Activated T-helper 1 cell treated with anti-CD3 and anti-CD28 coated beads, Interleukin-2, amount 50 U/mL, for 16 hours (primary cell): ENCODE data around the gene MLLT3.

Experiments
- DNase-seq, 2 donors: peaks; one replicate each; pipeline ENCODE4 v3.0.0-alpha.2; 2020; ENCODE audit warnings: low read depth in 1 of 2, low spot score in 1 of 2

Gene MLLT3

DNA sequence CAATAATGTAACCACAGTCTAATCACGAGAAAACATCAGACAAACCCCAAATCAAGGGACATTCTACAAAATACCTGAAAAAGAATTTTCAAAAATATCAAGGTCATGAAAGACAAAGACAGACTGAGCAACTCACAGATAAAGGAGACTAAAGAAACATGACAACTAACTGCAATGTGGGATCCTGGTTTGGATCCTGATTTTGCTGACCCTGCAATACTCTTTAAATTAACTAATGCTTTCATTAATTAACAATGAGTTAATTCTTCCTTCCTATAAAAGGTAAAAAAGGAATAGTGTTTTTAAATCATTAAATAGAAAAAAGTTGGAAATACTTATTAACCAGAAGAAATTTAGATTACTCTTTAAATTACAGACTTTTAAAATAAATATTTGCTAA, 103.6 kb downstream of the MLLT3 start:
- DNase-seq, result no peak

DNA sequence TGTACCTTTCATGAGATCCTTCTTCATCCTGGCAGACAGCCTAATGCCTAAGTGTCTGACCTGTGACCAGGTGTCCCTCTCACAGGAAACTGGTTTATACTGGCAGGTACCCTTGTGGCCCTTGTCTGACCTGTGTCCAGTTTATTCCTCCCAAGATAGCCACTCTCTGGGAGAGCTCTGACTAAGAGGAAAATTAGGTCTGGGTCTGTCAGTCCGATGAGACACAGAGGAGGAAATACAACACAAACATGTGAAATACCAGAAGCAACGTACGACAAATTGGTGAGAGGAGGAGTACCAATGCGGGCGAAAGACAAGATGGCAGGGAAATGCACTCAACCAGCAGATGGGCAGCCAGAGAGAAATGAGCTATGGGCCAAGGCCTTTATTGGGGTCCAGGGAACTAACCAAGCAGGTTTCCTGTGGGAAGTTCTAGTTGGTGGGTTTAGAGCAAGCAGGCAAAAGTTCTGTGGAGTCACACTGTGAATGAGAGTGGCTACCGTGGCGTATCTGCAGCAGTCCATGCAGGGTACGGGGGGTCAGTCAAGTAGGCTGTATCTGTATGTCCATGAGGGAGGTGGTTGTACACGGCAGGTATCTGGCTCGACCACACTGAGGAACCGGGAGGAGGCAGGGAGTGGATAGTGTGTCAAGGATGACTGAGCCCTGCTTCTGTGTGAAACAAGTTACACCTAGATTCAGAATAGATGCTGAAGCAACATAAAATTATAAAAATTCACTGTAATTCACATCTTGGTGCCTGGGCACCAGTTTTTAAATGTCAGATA, 109.0 kb downstream of the MLLT3 start:
- DNase-seq, result no peak

DNA sequence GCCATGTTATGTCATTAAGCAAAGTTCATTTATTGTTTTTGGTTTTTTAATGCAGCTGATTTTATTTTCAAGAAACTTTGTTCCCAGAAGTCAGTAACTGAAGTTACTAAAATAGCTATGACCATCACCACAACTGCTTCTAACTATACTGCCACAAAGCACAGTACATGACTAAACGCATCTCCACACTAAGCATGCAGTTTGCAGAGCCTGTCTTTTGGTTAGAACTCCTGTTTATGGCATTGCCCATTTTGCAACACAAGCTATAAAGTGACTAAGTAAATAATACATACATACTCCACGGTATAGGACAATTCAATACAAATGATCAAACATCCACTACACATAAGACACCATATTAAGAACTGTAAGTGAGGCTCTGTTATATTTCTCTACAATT, 109.7 kb downstream of the MLLT3 start:
- DNase-seq, result no peak

DNA sequence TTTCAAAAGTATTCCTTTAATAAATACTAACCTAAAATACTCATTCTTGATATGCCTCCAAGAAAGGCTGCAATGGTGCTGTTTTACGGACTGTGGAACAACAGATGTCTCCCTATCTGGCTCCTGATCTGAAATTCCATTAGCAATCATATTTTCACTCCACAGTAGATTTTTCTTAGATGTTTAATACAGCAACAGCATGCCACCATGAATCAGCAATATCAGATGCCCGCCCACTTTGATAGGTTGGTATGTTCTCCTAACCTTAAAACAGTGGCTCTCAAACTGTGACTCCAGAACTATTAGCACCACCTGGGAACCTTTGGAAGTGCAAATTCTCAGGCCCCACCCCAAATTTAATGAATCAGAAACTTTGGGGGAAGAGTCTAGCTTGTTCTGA, 110.2 kb downstream of the MLLT3 start:
- DNase-seq, result no peak

DNA sequence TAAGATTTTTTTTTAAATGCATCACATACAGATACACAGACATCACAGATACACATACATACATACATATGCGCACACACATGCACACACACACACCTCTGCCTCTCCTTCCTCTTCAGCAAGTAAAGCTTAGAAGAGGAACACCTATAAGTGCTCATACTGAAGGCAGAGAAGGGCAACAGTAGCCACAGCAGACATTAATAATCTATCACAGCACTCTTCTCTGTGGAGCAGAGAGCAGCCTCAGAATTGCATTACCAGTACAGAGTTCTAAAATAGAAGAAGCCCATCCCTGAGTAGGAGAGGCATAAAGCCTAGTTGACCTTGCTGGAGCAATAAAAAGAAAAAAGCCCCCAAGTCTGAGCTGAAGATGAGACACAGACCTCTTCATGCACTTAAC, 110.6 kb downstream of the MLLT3 start:
- no peak for DNase-seq

DNA sequence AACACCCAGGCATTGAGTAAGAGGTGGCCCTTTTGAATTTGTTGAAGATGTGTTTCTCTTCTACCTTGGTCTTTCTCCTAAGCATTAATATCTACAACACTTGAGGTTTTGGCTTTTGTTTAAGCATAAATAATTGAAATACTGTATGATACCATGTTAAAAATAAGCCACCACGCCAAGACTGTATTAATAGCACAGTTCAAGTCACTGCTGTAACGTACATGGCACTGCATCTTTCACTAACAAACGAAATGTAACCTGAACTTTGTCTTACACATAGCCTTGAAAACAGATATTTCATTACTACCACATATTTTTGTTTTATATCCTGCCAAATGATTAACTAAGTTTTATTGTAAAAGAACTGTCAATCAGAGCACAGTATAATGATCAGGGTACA, 112.8 kb downstream of the MLLT3 start:
- DNase-seq, result no peak

DNA sequence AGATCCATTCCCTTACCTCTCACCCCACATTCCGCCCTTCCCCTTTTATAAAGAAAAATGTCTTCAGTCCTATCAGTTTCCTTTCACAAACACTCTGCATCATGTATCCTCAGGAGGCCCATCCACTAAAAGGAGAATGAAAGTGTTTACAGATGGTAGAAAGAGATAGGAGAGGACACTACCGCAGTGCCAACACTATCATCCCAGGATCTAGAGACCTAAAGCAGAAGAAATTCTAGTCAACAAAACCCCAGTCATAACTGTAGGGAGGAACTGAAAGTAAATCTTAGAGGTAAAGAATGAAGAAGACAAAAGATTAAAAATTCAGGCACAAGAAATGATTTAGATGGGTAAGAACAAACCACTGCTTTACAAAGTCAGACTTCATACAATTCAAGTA, 114.1 kb downstream of the MLLT3 start:
- no peak for DNase-seq

DNA sequence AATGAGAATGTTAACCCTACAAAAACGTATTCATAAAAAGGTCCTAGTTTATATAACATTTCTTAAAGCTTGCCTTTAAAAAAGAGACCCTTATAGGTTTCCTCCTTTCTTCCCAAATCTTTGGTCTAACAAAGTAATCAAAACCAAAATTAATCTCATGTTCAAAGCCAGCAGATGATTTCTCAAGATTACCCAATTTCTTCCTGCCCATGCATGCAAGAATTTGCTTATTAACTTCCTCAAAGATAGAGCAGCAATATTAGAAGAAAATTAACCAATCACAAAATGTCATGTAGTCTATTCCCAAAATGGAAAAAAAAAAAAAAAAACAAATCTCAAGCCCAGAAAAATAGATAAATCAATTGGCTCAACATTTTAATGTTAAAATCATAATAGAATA, 114.9 kb downstream of the MLLT3 start:
- DNase-seq, result no peak

DNA sequence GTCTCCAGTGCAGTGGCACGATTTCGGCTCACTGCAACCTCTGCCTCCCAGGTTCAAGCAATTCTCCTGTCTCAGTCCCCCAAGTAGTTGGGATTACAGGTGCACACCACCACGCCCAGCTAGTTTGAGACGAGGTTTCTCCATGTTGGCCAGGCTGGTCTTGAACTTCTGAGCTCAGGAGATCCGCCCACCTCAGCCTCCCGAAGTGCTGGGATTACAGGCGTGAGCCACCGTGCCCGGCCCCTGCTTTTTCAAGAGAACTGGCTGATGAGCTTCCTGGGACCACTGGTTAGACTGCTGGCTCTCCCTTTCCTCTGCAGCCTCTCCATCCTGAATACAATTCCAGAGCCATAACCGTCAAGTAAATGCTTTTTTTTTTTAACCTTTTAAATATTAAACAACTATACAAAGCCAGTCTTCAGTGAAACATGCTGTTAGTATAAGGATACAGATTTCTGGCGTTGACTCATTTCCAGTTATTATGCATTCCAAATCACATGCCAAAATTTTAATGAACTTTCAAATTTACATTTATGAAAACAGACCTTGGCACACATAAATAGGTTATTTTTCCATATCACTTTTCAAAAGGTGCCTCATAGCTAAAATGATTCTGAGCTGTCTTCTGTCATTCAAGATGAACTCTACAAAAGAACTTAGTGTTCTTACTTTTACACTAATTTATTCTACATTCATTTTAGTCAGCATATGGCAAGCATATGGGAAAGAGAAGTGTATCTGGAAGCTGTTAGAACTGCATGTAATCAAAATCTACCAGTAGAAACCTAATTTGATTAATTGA, 116.0 kb downstream of the MLLT3 start:
- DNase-seq, result no peak

DNA sequence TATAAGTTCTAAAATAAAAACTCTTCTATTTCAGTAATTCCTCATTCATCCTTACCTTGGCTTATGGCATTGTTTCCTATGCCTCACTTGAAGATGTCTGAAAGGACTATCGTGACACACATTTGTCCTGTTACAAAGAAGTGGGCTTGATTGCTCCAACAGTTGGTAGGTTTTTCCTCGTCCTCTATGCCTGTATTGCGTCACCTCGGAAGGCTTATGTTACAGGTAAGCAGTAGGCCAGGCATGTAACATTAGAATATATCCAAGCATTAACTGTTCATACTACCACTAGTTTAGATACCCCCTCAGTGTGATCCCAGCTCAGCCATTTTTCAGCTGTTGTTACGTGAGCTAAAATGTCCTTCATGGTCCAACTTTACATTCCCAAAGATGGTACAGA, 116.7 kb downstream of the MLLT3 start:
- DNase-seq, result no peak

DNA sequence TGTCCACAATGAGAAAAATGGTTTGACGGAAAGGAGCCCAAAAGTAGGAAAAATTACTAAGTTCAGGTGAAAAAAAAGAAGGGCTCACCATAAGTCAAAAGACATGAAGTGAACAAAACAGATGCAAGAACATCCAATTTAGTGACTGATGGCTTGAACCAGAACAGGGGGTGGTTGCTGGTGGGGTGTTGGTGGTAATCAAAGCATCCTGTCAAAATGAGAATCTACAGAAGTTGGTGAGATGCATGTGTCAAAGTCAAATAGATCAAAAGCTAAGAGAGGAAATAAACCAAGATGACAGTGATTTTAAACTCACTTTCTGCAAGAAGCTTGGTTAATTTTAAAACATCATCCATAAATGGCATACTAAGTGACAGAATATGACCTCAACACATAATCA, 117.4 kb downstream of the MLLT3 start:
- no peak for DNase-seq

DNA sequence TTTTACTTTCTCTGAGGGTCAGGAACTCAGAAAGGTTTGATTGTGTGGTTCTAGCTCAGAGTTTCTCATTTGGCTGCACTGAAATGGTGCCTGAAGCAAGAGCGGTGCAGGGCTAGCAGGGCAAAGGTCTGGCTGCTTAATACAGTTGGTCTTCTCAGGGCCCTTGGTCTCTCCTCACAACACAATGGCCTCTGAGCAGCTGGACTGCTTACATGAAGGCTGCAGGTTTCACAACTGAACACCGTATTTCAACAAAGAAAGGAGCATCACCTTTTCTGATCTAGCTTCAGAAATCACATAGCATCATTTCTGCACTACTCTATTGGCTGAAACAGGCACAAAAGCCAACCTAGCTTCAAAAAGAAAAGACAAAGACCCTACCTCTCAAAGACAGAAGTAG, 122.2 kb downstream of the MLLT3 start:
- no peak for DNase-seq

DNA sequence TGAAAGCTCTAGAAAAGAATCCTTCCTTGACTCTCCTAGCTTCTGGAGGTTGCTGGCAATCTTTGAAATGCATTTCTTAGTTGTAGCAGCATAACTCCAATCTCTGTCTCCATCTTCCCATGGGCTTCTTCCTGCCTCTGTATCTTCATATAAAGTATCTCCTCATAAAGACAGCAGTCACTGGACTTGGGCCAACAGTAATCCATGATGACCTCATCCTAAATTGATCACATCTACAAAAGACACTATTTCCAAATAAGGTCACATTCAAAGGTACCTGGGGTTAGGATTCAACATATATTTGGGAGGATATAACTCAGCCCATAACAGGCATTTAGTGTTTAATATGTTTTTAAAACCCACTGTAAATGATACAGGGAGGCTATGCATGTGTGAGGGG, 123.3 kb downstream of the MLLT3 start:
- no peak for DNase-seq

DNA sequence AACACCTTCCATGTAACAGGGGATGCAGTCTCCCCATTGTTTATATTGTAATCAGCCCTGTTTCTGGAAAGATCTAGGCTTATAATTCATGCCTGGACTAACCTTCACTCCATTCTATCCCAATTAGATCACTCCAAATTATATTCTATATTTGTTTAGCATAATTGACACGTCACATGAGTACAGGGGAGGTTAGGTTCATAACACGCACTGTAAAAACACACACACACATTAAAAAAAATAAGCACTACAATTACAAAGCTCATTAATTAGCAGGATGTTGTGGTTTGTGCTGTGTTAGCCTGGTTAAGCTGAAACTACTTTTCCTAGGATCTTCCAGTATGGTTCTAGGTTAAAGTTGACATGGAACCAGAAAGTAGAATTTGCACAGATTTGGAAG, 126.0 kb downstream of the MLLT3 start:
- no peak for DNase-seq

DNA sequence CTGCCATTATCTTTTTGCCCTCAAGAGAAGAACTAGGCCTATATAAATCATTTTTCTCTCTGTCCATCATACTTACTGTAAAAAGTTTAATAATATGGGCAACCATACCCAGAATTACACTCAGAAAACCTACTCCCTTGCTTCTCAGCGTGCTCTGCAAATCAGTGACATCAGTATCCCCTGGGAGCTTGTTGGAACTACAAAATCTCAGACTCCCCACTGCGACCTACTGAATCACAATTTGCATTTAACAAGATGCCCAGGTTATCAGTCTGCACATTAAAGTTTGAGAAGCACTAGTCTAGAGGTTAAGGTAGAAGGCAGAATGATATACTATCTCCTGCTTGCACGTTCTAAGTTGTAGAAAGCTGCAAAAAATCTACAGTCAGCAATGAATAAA, 127.2 kb downstream of the MLLT3 start:
- no peak for DNase-seq

DNA sequence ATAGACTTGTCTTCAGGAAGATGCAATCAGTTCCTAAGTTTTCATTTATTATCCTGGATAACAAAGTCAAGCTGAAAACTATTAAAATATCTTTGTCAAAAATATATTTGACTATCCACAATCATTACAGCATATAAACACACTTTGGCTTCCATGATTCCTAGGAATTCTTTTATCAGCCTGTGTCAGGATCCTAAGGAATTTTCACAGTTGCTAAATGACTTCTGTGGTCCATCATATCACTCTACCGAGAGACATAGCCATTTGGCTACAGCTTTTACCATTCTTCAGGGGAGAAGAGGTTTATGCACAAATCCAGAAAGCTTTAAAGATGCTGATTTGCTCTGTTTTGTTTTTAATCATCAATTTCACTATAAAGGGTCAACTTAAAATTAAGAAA, 128.3 kb downstream of the MLLT3 start:
- no peak for DNase-seq

DNA sequence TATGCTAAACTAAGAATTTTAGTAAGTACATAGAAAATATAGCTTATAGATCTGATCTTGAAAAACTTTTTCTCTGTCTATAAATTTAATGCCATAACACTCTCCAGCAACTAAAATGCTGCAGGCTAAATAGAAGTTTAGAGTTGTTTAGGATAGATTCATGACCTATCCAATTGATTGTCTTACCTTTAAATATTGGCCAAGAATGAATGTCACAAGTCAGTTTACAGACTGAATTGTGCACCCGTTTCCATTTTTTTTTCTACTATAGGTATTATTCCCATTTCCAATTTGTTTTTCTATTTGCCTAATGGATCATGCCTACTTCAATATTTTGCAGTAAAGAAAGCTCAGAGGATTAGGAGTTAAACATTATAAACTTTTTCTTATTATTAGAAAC, 129.5 kb downstream of the MLLT3 start:
- no peak for DNase-seq

DNA sequence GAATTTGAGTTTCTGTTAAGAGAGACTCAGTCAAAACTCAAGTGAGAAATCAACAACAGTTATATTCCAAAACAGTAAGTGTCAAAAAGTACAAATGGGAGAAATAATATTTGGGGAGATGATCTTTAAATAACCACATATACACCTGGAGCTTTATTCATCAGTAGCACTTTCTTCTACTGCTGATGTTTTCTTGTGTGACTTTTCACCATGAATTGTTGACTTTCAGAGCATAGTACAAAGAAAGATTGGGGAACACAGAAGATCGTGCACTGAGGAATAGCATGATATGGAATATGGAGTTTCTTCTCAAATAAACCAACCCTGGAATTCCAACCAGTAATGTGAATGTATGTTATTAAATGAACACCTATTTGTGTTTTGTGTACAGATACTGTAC, 130.7 kb downstream of the MLLT3 start:
- no peak for DNase-seq

DNA sequence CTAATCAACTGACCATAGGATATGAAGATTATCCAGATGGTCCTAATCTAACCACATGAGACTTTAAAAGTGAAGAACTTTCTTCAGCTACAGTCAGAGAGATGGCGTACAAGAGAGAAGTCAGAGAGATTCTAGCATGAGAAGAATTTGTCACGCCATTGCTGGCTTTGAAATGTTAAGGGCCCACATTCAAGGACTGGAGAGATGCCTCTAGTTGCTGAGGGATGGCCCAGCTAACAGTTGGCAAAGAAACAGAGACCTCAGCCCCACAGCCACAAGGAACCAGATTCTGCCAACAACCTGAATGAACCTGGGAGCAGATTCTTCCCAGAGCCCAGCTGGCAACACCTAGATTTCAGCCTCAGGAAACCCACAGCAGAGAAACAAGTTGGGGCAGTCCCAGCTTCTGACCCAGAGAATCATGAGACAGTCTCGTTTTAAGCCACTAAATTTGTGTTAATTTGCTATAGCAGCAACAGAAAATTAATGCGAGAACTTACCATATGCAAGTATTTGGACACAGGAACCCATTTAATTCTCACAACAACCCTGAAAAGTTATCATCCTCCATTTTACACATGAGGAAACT, 132.0 kb downstream of the MLLT3 start:
- no peak for DNase-seq

DNA sequence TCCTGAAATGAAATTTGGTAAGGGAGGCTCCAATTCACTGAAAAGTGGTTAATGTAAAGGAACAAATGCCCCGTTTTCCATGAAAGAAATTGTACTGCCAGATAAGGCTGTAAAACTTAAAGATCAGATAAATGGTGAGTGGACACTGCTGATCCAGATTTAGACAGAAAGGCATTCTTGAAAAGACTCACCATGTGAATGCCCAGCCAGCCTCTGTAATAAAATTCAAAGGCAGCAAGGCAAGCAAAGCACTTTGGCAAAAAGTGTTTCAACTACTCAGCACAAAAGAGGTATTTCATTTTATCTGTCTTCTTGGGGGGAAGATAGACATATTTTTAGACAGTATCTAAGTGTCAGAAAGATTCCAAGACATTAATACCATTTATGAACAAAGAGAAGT, 133.6 kb downstream of the MLLT3 start:
- no peak for DNase-seq

DNA sequence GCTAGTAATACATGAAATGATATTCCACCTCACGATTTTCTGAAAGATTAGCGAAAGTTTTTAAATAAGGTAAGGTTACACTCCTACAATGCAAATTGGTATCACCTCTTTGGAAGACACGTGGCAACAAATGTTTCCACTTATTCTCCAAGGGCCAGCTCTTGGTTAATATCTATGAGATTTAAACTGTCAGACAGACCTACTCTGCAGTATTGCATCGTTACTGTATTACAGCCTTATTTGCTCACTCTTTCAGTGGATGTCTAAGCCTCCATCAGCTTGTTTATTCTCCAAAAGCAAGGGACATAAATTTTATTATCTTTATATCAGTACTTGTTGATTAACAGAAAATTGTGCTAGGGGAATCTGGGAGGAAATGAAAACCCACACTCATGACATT, 135.7 kb downstream of the MLLT3 start:
- DNase-seq, result no peak

DNA sequence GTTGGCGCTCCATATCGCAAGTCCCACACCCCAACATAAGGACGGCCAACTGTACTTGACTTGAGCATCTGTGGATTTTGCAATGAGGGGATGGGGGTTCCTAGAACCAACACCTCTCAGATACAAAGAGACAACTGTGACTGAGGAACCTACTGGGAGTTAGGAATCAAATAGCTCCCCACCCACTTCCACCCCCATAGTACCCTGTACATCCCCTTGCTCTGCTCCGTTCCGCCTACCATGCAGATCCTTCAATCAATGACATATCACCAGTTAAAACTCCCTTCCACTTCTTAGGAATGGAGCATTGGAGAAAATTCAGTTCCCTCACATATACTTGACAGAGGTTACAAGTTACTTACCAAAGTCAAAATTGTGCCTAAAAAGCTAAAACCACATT, 140.9 kb downstream of the MLLT3 start:
- DNase-seq, result no peak
